HepG2 (cell line): ENCODE data around the gene COL18A1. TPM values are rescaled to one million over a fixed set of nuclear protein-coding genes. Genes with fewer than 3 reads are reported as not detected.

ENCODE experiments used
- ASH2L ChIP-seq: fragments of 300-600, 200-600 bp; sonication (generic); IDR thresholded peaks from 2 replicates; pipeline ENCODE4 v1.7.0; 2017; ENCODE audit warnings: low read depth, mild to moderate bottlenecking, moderate library complexity, mixed read lengths, low read length; ENCODE audit not compliant: insufficient read length
- ESRRA ChIP-seq: sonication (generic); formaldehyde crosslinking; IDR thresholded peaks from 2 replicates; pipeline ENCODE4 v1.5.1; 2020; ENCODE audit warnings: mild to moderate bottlenecking, low read depth, missing genetic modification reagents
- FOSL2 ChIP-seq: sonication (generic); formaldehyde crosslinking; IDR thresholded peaks from 2 replicates; pipeline ENCODE4 v1.4.0; 2020; ENCODE audit warnings: missing genetic modification reagents
- GMEB1 ChIP-seq: sonication (generic); formaldehyde crosslinking; IDR thresholded peaks from 2 replicates; pipeline ENCODE4 v1.5.1; 2020; ENCODE audit warnings: missing genetic modification reagents, mild to moderate bottlenecking, borderline replicate concordance
- MAF1 ChIP-seq: sonication (generic); formaldehyde crosslinking; IDR thresholded peaks from 2 replicates; pipeline ENCODE4 v1.5.0; 2020; ENCODE audit warnings: missing genetic modification reagents, borderline replicate concordance
- MED1 ChIP-seq: sonication (generic); formaldehyde crosslinking; IDR thresholded peaks from 2 replicates; pipeline ENCODE4 v1.4.0; 2020; ENCODE audit warnings: missing genetic modification reagents
- NRL ChIP-seq: sonication (generic); formaldehyde crosslinking; IDR thresholded peaks from 2 replicates; pipeline ENCODE4 v1.5.0; 2020; ENCODE audit warnings: missing genetic modification reagents, mild to moderate bottlenecking, moderate library complexity, borderline replicate concordance
- PITX1 ChIP-seq: sonication (generic); formaldehyde crosslinking; IDR thresholded peaks from 2 replicates; pipeline ENCODE4 v1.5.1; 2020; ENCODE audit warnings: mild to moderate bottlenecking, missing genetic modification reagents
- ZNF224 ChIP-seq: sonication (generic); formaldehyde crosslinking; IDR thresholded peaks from 2 replicates; pipeline ENCODE4 v1.5.0; 2020; ENCODE audit warnings: mild to moderate bottlenecking, missing genetic modification reagents
- ZNF407 ChIP-seq: sonication (generic); formaldehyde crosslinking; IDR thresholded peaks from one replicate; pipeline ENCODE4 v1.5.1; 2020; ENCODE audit warnings: mild to moderate bottlenecking, missing genetic modification reagents; ENCODE audit errors: not compliant biosample characterization
- ZNF496 ChIP-seq: sonication (generic); formaldehyde crosslinking; IDR thresholded peaks from 2 replicates; pipeline ENCODE4 v1.8.1; 2023; ENCODE audit warnings: mild to moderate bottlenecking, moderate library complexity, missing genetic modification reagents; ENCODE audit not compliant: insufficient replicate concordance
- polyA plus RNA-seq, 8 experiments: library from polyadenylated mRNA; depleted of rRNA in 3 of 8; stranded (reverse) in 7 of 8; unstranded in 1 of 8; fragments of >200 nt; fragmentation: Illumina TruSeq in 4 of 8; extraction: Trizol in 4 of 8; gene quantifications; 2 replicates each; pipeline versions ENCODE4 v1.2.1 to v1.2.3, GENCODE V29; 2011 to 2016; ENCODE audit warnings: low read depth in 4 of 8, missing spikeins in 1 of 8, mixed read lengths in 1 of 8; ENCODE audit not compliant: insufficient read depth in 1 of 8
- total RNA-seq, 5 experiments: library from RNA; depleted of rRNA; stranded (reverse); fragments of >200 nt; fragmentation: Illumina TruSeq; extraction: Trizol; gene quantifications; 2 replicates each; pipeline ENCODE4 v1.2.3, GENCODE V29; 2016; ENCODE audit warnings: low read depth in 1 of 5
- TF ChIP-seq, protein P1 (sequence below): sonication (generic); formaldehyde crosslinking; IDR thresholded peaks from 2 replicates; pipeline ENCODE4 v1.4.0; 2020; ENCODE audit warnings: missing genetic modification reagents, borderline replicate concordance
- TF ChIP-seq, protein P2 (sequence below): IDR thresholded peaks from 2 replicates; pipeline ENCODE4 v1.6.1; 2016; ENCODE audit warnings: missing compliant biosample characterization, missing genetic modification reagents, borderline replicate concordance

Gene COL18A1
- total and polyA plus RNA-seq, 2 of the 13 experiments (the other 11 are each of a cell fraction or from before 2014, with no cell fraction given), result 79.0 to 102 TPM

- TF ChIP-seq ZNF407 (CRISPR knock-in tag) (no peak), MED1 (CRISPR knock-in tag) (peak; percentile 64), ASH2L (no peak), NRL (CRISPR knock-in tag) (0 out of 2 replicates have a peak, but pooled peaks have one; percentile 15), PITX1 (CRISPR knock-in tag) (peak; percentile 75), ESRRA (CRISPR knock-in tag) (peak; percentile 94; the same call in 1 of the 2 replicates), MAF1 (no peak), ZNF224 (CRISPR knock-in tag) (no peak), ZNF496 (no peak), GMEB1 (CRISPR knock-in tag) (no peak), FOSL2 (CRISPR knock-in tag) (peak; percentile 20; the same call in 1 of the 2 replicates)
- TF ChIP-seq, protein P1, sequence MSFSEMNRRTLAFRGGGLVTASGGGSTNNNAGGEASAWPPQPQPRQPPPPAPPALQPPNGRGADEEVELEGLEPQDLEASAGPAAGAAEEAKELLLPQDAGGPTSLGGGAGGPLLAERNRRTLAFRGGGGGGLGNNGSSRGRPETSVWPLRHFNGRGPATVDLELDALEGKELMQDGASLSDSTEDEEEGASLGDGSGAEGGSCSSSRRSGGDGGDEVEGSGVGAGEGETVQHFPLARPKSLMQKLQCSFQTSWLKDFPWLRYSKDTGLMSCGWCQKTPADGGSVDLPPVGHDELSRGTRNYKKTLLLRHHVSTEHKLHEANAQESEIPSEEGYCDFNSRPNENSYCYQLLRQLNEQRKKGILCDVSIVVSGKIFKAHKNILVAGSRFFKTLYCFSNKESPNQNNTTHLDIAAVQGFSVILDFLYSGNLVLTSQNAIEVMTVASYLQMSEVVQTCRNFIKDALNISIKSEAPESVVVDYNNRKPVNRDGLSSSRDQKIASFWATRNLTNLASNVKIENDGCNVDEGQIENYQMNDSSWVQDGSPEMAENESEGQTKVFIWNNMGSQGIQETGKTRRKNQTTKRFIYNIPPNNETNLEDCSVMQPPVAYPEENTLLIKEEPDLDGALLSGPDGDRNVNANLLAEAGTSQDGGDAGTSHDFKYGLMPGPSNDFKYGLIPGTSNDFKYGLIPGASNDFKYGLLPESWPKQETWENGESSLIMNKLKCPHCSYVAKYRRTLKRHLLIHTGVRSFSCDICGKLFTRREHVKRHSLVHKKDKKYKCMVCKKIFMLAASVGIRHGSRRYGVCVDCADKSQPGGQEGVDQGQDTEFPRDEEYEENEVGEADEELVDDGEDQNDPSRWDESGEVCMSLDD (CRISPR knock-in tag), result peak; percentile 45; the same call in 1 of the 2 replicates
- TF ChIP-seq, protein P2, sequence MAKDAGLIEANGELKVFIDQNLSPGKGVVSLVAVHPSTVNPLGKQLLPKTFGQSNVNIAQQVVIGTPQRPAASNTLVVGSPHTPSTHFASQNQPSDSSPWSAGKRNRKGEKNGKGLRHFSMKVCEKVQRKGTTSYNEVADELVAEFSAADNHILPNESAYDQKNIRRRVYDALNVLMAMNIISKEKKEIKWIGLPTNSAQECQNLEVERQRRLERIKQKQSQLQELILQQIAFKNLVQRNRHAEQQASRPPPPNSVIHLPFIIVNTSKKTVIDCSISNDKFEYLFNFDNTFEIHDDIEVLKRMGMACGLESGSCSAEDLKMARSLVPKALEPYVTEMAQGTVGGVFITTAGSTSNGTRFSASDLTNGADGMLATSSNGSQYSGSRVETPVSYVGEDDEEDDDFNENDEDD, result no peak
These were observed 103.9 kb downstream of the COL18A1 start (continued) for GRCh38 chr21:45508607-45509565.
